CD4-positive, alpha-beta memory T cell (primary cell): Measurements from ENCODE around the gene MRPL55. TPM values are rescaled to one million over a fixed set of nuclear protein-coding genes. Genes with fewer than 3 reads are reported as not detected.

Experiments
- CTCF ChIA-PET: fragments of 350-600 bp; sonication (Branson Sonifier 250); formaldehyde crosslinking; loops from one replicate; lab custom pipeline; 2021; ENCODE audit warnings: inconsistent platforms; ENCODE audit not compliant: partially characterized antibody; lab: Charles Lee
- POLR2A ChIA-PET: fragments of 350-600 bp; sonication (Branson Sonifier 250); formaldehyde crosslinking; loops from one replicate; lab custom pipeline; 2021; ENCODE audit not compliant: partially characterized antibody; lab: Charles Lee
- DNase-seq, 5 donors: peaks; one replicate each; pipeline versions ENCODE4 v3.0.0 to v3.0.0-alpha.2; 2020 to 2022; ENCODE audit warnings: mixed read lengths in 1 of 5
- H3K27ac ChIP-seq: one replicate; pipeline ENCODE4 v1.7.0; 2013; ENCODE audit warnings: low read depth, low read length
- H3K27me3 ChIP-seq: 2 replicates; pipeline ENCODE4 v1.7.0; 2013; ENCODE audit warnings: mild to moderate bottlenecking, low read length, moderate library complexity; ENCODE audit not compliant: insufficient read depth
- H3K36me3 ChIP-seq: 2 replicates; pipeline ENCODE4 v1.7.0; 2013; ENCODE audit warnings: mild to moderate bottlenecking, low read length, moderate library complexity; ENCODE audit not compliant: insufficient read depth
- H3K4me1 ChIP-seq: 2 replicates; pipeline ENCODE4 v1.7.0; 2013; ENCODE audit warnings: mild to moderate bottlenecking, low read length, moderate library complexity; ENCODE audit not compliant: insufficient read depth
- H3K4me3 ChIP-seq, 2 donors: one replicate each; pipeline ENCODE4 v1.7.0; 2013; ENCODE audit warnings: low read length in 2 of 2, mild to moderate bottlenecking in 1 of 2
- H3K9me3 ChIP-seq, 2 donors: one replicate each; pipeline ENCODE4 v1.7.0; 2013; ENCODE audit warnings: low read length in 2 of 2, control low read depth in 1 of 2; ENCODE audit not compliant: control insufficient read depth in 1 of 2
- H3K27ac Mint-ChIP-seq, 7 donors: one replicate each; pipeline ENCODE4 v1.8.0; 2020 to 2021; ENCODE audit warnings: mixed read lengths in 7 of 7, mild to moderate bottlenecking in 6 of 7, inconsistent platforms in 3 of 7, moderate library complexity in 3 of 7
- H3K27me3 Mint-ChIP-seq, 2 donors: one replicate each; pipeline ENCODE4 v1.8.0; 2020 to 2021; ENCODE audit warnings: mixed read lengths in 2 of 2
- H3K36me3 Mint-ChIP-seq, 2 donors: one replicate each; pipeline ENCODE4 v1.8.0; 2020 to 2021; ENCODE audit warnings: mixed read lengths in 2 of 2, inconsistent platforms in 1 of 2, mild to moderate bottlenecking in 1 of 2
- H3K4me1 Mint-ChIP-seq, 4 donors: one replicate each; pipeline ENCODE4 v1.8.0; 2020 to 2021; ENCODE audit warnings: mixed read lengths in 4 of 4, mild to moderate bottlenecking in 1 of 4
- H3K4me3 Mint-ChIP-seq, 8 donors: one replicate each; pipeline ENCODE4 v1.8.0; 2020 to 2021; ENCODE audit warnings: mixed read lengths in 8 of 8, mild to moderate bottlenecking in 7 of 8, moderate library complexity in 6 of 8, inconsistent platforms in 3 of 8
- H3K9me3 Mint-ChIP-seq, 8 donors: one replicate each; pipeline ENCODE4 v1.8.0; 2020 to 2021; ENCODE audit warnings: mixed read lengths in 8 of 8, mild to moderate bottlenecking in 5 of 8, inconsistent platforms in 3 of 8, moderate library complexity in 1 of 8
- intact Hi-C: fragments of 100-400 bp; cut with micrococcal nuclease; formaldehyde crosslinking; loops from one replicate; pipeline ENCODE4 v1.15.1; 2023
- polyA plus RNA-seq, 2 donors: library from polyadenylated mRNA; unstranded; fragments of 300-500 nt; fragmentation: Illumina TruSeq; gene quantifications; one replicate each; pipeline ENCODE4 v1.2.3, GENCODE V29; 2021
- total RNA-seq, 2 experiments: library from RNA; stranded (reverse); gene quantifications; one replicate each; pipeline ENCODE4 v1.2.3, GENCODE V29; 2021

MRPL55 gene
- total and polyA plus RNA-seq, 4 experiments from 2014 or later = 57.8 to 157 (median 86.5) TPM

DNA sequence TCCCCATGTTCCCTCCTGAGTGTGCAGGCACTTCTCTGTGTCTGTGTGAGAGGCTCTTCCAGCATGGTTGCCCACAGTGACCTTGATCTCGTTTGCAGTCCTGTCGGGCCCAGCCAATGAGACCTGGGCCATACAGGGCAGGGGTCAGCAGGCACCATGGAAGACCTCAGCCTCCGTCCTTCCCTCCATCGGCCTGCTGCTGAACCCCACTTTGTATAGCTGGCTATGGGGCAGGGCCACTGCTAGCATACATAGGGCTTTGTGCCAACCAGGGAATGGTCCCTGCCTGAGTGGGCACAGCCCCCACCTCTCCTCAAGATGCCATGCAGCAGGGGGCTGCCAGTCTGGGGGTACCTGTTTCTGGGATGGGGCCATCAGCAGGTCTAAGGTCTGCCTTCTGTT lies 9.8 kb downstream of the MRPL55 start:
- H3K27me3 ChIP-seq = no peaks in the 10 kb centered on the region
- peaks cover 0 to 6% of the 10 kb centered on the region in 2 donors for H3K9me3 ChIP-seq
- H3K27ac ChIP-seq = no peak overlapping the region
- CTCF ChIA-PET = interaction anchor here (1.5 kb wide), 1 partner anchor 15 kb away, joined by 4 read pairs; no protein-coding TSS in a partner anchor
- POLR2A ChIA-PET = interaction anchor here (1.0 to 12.8 kb wide), 2 partner anchors 9 to 13 kb away, joined by 4 to 146 read pairs; partner anchors contain the start of gene ARF1
- DNase-seq = no peak
- peaks cover 36% of the 10 kb centered on the region for H3K4me1 ChIP-seq
- peaks cover 14 to 70% (median 43%) of the 10 kb centered on the region in 4 donors for H3K4me1 Mint-ChIP-seq
- H3K4me3 ChIP-seq = no peak overlapping the region
- H3K36me3 Mint-ChIP-seq = peaks cover 35 to 60% of the 10 kb centered on the region in 2 donors
- peaks cover 0 to 18% (median 9%) of the 10 kb centered on the region in 8 donors for H3K9me3 Mint-ChIP-seq
- H3K4me3 Mint-ChIP-seq = peak overlapping the region in 1 of 8 donors; percentile 17
- peaks cover 44% of the 10 kb centered on the region for H3K36me3 ChIP-seq
- intact Hi-C loops = no loop called here
- no peaks in the 10 kb centered on the region for H3K27me3 Mint-ChIP-seq
- H3K27ac Mint-ChIP-seq = peak overlapping the region in 5 of 7 donors; percentile 9 to 93 (median 70)

DNA sequence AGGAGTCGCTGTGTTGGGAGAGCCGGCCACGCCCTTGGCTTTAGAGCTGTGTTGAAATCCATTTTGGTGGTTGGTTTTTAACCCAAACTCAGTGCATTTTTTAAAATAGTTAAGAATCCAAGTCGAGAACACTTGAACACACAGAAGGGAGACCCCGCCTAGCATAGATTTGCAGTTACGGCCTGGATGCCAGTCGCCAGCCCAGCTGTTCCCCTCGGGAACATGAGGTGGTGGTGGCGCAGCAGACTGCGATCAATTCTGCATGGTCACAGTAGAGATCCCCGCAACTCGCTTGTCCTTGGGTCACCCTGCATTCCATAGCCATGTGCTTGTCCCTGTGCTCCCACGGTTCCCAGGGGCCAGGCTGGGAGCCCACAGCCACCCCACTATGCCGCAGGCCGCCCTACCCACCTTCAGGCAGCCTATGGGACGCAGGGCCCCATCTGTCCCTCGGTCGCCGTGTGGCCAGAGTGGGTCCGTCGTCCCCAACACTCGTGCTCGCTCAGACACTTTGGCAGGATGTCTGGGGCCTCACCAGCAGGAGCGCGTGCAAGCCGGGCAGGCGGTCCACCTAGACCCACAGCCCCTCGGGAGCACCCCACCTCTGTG lies 10.7 kb downstream of the MRPL55 start:
- Mint-ChIP-seq H3K4me3 (peak overlapping the region in 1 of 8 donors; percentile 4), H3K27me3 (no peaks in the 10 kb centered on the region), H3K36me3 (peaks cover 39 to 63% of the 10 kb centered on the region in 2 donors), H3K9me3 (peaks cover 0 to 19% (median 10%) of the 10 kb centered on the region in 8 donors), H3K27ac (peak overlapping the region in 5 of 7 donors; percentile 29 to 93 (median 63)), H3K4me1 (peaks cover 14 to 67% (median 41%) of the 10 kb centered on the region in 4 donors)
- POLR2A ChIA-PET = interaction anchor here (12.8 kb wide), 1 partner anchor 12 kb away, joined by 146 read pairs; the partner anchor contains the start of gene ARF1
- peaks cover 44% of the 10 kb centered on the region for H3K36me3 ChIP-seq
- intact Hi-C loops = no loop called here
- no peak overlapping the region for H3K27ac ChIP-seq
- H3K9me3 ChIP-seq = peaks cover 0 to 10% of the 10 kb centered on the region in 2 donors
- H3K4me1 ChIP-seq = peaks cover 29% of the 10 kb centered on the region
- CTCF ChIA-PET = interaction anchor here (1.3 to 1.5 kb wide), 2 partner anchors 14 to 16 kb away, joined by 3 to 4 read pairs; no protein-coding TSS in a partner anchor
- DNase-seq = no peak
- no peaks in the 10 kb centered on the region for H3K27me3 ChIP-seq
- no peak overlapping the region for H3K4me3 ChIP-seq

DNA sequence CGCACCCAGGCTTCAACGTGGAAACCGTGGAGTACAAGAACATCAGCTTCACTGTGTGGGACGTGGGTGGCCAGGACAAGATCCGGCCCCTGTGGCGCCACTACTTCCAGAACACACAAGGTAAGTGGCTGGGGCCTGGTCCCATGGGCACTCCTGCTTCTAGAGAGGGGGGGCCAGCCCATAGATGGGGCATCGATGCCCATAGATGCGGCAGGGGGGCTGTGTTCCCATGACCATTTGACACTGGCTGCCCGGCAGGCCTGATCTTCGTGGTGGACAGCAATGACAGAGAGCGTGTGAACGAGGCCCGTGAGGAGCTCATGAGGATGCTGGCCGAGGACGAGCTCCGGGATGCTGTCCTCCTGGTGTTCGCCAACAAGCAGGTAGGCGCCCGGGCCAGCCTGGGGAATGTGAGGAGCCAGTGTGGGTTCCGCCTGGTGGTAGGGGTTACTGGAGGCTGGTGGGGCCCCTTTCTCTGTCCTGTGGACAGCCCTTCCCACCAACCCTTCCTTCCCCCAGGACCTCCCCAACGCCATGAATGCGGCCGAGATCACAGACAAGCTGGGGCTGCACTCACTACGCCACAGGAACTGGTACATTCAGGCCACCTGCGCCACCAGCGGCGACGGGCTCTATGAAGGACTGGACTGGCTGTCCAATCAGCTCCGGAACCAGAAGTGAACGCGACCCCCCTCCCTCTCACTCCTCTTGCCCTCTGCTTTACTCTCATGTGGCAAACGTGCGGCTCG lies 11.6 kb downstream of the MRPL55 start:
- peaks cover 0 to 10% of the 10 kb centered on the region in 2 donors for H3K9me3 ChIP-seq
- Mint-ChIP-seq H3K9me3 (peaks cover 0 to 15% (median 10%) of the 10 kb centered on the region in 8 donors), H3K27ac (peak overlapping the region in 3 of 7 donors; percentile 55 to 93 (median 73)), H3K36me3 (peaks cover 41 to 59% of the 10 kb centered on the region in 2 donors), H3K4me3 (no peak overlapping the region), H3K27me3 (no peaks in the 10 kb centered on the region), H3K4me1 (peaks cover 15 to 72% (median 42%) of the 10 kb centered on the region in 4 donors)
- DNase-seq = no peak
- no peaks in the 10 kb centered on the region for H3K27me3 ChIP-seq
- peaks cover 44% of the 10 kb centered on the region for H3K36me3 ChIP-seq
- intact Hi-C loops = no loop called here
- no peak overlapping the region for H3K4me3 ChIP-seq
- ChIA-PET POLR2A (interaction anchor here (12.8 kb wide), 1 partner anchor 11 kb away, joined by 146 read pairs; the partner anchor contains the start of gene ARF1), CTCF (interaction anchor here (1.3 kb wide), 1 partner anchor 13 kb away, joined by 3 read pairs; no protein-coding TSS in a partner anchor)
- H3K27ac ChIP-seq = no peak overlapping the region
- H3K4me1 ChIP-seq = peaks cover 33% of the 10 kb centered on the region

DNA sequence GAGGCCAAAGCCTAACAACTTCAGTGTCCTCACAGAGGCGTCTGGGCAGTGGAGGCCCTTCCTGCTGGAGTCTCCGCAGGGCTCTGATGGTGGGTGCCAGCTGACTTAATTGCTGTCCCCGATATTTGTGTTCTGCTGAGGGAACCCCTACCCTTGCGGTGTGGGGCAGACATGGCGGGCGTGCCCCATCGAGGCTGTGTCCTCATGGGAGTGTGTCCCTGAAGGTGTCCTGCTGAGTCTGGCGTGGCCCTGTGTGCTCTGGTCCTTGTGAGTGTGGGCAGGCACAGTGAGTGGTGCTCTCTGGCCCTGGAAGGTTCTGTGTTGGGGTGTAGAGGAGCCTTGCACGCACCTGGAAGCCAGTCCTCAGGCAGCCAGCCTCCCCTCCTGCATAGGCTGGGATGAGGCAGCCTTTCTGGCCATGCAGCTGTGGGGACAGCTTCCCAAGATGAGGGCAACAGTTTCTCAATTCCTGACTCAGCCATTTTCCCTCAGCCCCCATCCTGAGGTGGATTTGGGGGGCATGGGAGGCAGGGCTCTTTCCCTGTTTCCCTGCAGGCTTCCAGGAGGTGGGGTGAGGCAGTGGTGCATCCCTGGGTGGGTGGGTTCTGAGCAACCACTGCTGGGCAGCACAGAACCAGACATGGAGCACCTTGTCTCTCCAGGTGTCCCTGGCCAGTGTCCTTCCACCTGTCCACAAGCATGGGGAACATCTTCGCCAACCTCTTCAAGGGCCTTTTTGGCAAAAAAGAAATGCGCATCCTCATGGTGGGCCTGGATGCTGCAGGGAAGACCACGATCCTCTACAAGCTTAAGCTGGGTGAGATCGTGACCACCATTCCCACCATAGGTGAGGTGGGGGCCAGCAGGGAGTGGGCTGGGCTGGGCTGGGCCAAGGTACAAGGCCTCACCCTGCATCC lies 12.4 kb downstream of the MRPL55 start:
- Histone ChIP-seq H3K4me3 (no peak overlapping the region), H3K27me3 (no peaks in the 10 kb centered on the region), H3K9me3 (peaks cover 0 to 10% of the 10 kb centered on the region in 2 donors), H3K36me3 (peaks cover 46% of the 10 kb centered on the region), H3K4me1 (peaks cover 39% of the 10 kb centered on the region), H3K27ac (no peak overlapping the region)
- ChIA-PET CTCF (no interaction called here), POLR2A (interaction anchor here (12.8 kb wide), 1 partner anchor 10 kb away, joined by 146 read pairs; the partner anchor contains the start of gene ARF1)
- peaks cover 0 to 15% (median 10%) of the 10 kb centered on the region in 8 donors for H3K9me3 Mint-ChIP-seq
- peak overlapping the region in 3 of 7 donors; percentile 73 to 93 (median 78) for H3K27ac Mint-ChIP-seq
- intact Hi-C loops = no loop called here
- peaks cover 21 to 79% (median 48%) of the 10 kb centered on the region in 4 donors for H3K4me1 Mint-ChIP-seq
- no peak for DNase-seq
- no peaks in the 10 kb centered on the region for H3K27me3 Mint-ChIP-seq
- peaks cover 46 to 67% of the 10 kb centered on the region in 2 donors for H3K36me3 Mint-ChIP-seq
- H3K4me3 Mint-ChIP-seq = no peak overlapping the region

DNA sequence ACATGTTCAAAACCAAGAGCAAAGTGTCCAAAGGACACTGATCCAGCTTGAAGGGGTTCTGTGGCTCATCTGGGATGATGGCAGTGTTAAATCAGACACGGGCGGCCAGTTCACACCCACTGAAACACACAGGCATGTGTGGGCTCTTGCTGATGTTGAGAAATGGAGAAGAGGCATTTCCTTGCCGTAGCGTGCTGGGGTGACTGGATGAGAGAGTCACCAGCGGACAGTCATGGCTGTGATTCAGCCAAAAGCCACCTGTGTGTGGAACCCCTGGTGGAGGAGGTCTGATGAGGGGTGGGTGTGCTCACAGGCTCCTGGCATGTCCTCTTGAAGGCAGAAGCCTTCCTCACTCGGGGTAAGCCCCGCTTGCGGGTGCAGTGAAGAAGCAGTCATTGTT lies 13.2 kb downstream of the MRPL55 start:
- peaks cover 24 to 79% (median 50%) of the 10 kb centered on the region in 4 donors for H3K4me1 Mint-ChIP-seq

DNA sequence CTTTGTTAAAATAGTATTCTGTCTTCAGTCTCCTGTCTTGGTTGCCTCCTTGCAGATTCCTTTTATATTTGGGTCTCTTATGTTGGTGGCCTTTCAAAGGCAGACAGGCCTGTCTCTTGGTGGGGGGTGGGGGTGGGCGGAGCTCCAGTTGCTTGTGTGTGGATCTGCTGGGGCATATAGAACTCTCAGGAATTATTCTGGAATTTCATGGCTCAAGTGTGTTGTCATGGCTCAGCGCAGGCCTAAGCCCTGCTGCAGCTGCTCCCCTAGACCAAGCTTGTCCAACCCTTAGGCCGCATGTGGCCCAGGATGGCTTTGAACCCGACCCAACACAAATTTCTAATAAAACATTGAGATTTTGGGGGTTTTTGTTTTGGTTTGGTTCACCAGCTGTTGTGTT lies 13.9 kb downstream of the MRPL55 start:
- no peak overlapping the region for H3K27ac ChIP-seq
- peaks cover 29 to 83% (median 56%) of the 10 kb centered on the region in 4 donors for H3K4me1 Mint-ChIP-seq
- POLR2A ChIA-PET = interaction anchor here (0.7 to 12.8 kb wide), 2 partner anchors 9 to 208 kb away, joined by 4 to 146 read pairs; partner anchors contain the start of gene ARF1

More for the DNA sequence above, 13.2 kb downstream of the MRPL55 start:
- no peak for DNase-seq
- Histone ChIP-seq H3K36me3 (peaks cover 47% of the 10 kb centered on the region), H3K4me1 (peaks cover 39% of the 10 kb centered on the region), H3K9me3 (peaks cover 0 to 10% of the 10 kb centered on the region in 2 donors), H3K4me3 (no peak overlapping the region), H3K27me3 (no peaks in the 10 kb centered on the region), H3K27ac (no peak overlapping the region)
- Mint-ChIP-seq H3K27me3 (no peaks in the 10 kb centered on the region), H3K27ac (peak overlapping the region in 5 of 7 donors; percentile 57 to 90 (median 79)), H3K4me3 (no peak overlapping the region), H3K36me3 (peaks cover 49 to 68% of the 10 kb centered on the region in 2 donors), H3K9me3 (peaks cover 0 to 15% (median 10%) of the 10 kb centered on the region in 8 donors)
- intact Hi-C loops = no loop called here
- ChIA-PET POLR2A (interaction anchor here (12.8 kb wide), 1 partner anchor 9 kb away, joined by 146 read pairs; the partner anchor contains the start of gene ARF1), CTCF (no interaction called here)

More for the DNA sequence above, 13.9 kb downstream of the MRPL55 start:
- H3K36me3 ChIP-seq = peaks cover 45% of the 10 kb centered on the region
- no peaks in the 10 kb centered on the region for H3K27me3 ChIP-seq
- peaks cover 44% of the 10 kb centered on the region for H3K4me1 ChIP-seq
- no peak for DNase-seq
- intact Hi-C loops = no loop called here
- H3K4me3 Mint-ChIP-seq = peak overlapping the region in 3 of 8 donors; percentile 15 to 29 (median 24)
- CTCF ChIA-PET = no interaction called here
- peaks cover 0 to 13% (median 10%) of the 10 kb centered on the region in 8 donors for H3K9me3 Mint-ChIP-seq
- H3K4me3 ChIP-seq = no peak overlapping the region
- no peaks in the 10 kb centered on the region for H3K27me3 Mint-ChIP-seq
- H3K36me3 Mint-ChIP-seq = peaks cover 49 to 75% of the 10 kb centered on the region in 2 donors
- H3K27ac Mint-ChIP-seq = peak overlapping the region in 5 of 7 donors; percentile 47 to 90 (median 64)
- H3K9me3 ChIP-seq = peaks cover 0 to 10% of the 10 kb centered on the region in 2 donors
